WI38 (cell line): ENCODE results near the gene MTPN.

Experiments
- H3K4me3 ChIP-seq: 2 replicates; pipeline ENCODE4 v1.5.1; 2011; ENCODE audit warnings: low read depth, mild to moderate bottlenecking, control low read depth, low read length
- CTCF ChIP-seq: IDR thresholded peaks from 2 replicates; pipeline ENCODE4 v1.5.1; 2012; ENCODE audit warnings: low read depth, mild to moderate bottlenecking, control low read depth, low read length

MTPN gene

GRCh38 chr7:136015638-136016037 lies 38.5 kb upstream of the MTPN start:
- no peak overlapping the region for H3K4me3 ChIP-seq
- TF ChIP-seq CTCF: no peak

DNA sequence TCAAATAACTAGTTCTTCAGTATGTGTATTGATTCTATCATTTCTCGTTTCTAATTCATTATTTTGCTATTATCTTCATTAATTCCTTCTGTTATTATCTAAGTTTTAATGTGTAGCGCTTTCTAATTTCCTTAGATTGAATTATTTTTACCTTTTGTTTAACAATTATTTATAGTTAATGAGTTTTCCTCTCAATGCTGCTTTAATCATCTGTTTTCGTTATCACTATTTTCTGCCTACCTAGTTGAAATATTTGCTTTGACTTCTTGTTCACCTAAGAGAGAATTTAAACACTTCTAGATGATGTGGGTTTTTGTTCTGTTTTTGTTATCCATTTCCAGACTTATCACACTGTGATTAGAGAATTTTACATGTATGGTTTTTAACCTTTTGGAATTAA lies 37.5 kb upstream of the MTPN start:
- TF ChIP-seq CTCF: no peak
- no peak overlapping the region for H3K4me3 ChIP-seq

- TF ChIP-seq CTCF: no peak
- H3K4me3 ChIP-seq: no peak overlapping the region
These were observed 35.1 kb upstream of the MTPN start for GRCh38 chr7:136012238-136012637.

DNA sequence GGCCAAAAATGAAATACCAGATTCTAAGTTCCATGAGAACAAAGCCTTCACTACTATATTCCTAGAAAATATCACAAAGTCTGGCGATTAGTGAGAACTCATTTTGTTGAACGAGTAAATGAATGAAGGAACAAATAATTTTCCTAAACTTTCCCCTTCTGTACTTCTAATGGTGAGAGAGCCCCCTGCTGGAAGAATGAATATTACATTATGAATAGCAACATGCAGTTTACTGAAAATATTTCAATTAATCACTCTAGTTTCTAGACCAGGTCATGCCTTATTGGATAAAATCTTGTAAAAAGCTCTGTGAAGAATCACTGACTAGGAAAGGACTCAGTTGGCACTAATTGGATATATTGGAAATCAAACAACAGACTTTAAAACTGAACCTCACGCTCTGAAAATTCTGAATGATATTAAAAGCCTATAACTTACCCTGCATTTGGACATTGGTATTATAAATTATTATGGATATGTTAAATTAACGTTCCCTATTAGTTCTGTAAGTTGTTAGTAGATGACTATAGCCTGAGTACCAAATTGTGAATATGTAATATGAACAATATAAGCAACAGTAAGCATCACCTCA lies 32.4 kb upstream of the MTPN start:
- no peak; the same call in 1 of the 2 replicates for TF ChIP-seq CTCF
- no peak overlapping the region for H3K4me3 ChIP-seq

DNA sequence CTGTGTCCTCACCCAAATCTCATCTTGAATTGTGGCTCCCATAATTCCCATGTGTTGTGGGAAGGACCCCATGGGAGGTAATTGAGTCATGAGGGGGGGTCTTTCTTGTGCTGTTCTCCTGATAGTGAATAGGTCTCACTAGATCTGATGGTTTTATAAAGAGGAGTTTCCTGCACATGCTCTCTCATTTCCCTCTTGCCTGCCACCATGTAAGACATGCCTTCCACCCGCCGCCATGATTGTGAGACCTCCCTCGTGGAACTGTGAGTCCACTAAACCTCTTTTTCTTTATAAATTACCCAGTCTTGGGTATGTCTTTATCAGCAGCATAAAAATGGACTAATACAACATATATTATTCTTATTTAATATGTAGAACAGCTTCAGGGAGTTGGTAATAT lies 29.0 kb upstream of the MTPN start:
- no peak for TF ChIP-seq CTCF

GRCh38 chr7:136004083-136004482 lies 26.9 kb upstream of the MTPN start:
- TF ChIP-seq CTCF: no peak
- no peak overlapping the region for H3K4me3 ChIP-seq

More for the DNA sequence above, 29.0 kb upstream of the MTPN start:
- H3K4me3 ChIP-seq: no peak overlapping the region

DNA sequence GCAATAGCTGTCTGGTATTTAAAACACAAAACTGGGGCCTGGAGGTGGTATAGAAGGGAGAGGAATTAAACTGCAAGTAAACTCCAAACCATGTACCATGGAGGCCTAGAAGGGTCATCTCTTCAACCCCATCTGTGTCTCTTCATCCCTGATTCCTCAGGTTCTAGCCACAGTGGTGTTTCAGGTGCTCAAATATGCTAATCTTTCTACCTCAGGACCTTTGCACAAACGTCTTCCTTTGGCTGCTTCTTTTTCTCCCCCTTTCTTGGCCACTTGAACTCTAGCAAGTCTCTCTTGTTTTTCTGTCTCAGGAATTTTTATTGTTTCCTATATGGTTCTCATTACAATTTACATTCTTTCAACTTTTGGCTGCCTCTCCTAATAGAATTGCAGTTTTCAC lies 25.6 kb upstream of the MTPN start:
- H3K4me3 ChIP-seq: no peak overlapping the region
- no peak for TF ChIP-seq CTCF
